IPS-15b (cell line): ENCODE measurements around the gene CFAP54.

ENCODE experiments used
- H3K27me3 ChIP-seq: one replicate; pipeline ENCODE4 v1.6.1; 2013; ENCODE audit warnings: low read length; ENCODE audit not compliant: control insufficient read depth, insufficient read depth
- H3K36me3 ChIP-seq: one replicate; pipeline ENCODE4 v1.6.1; 2013; ENCODE audit warnings: low read length; ENCODE audit not compliant: control insufficient read depth, insufficient read depth
- H3K4me1 ChIP-seq: one replicate; pipeline ENCODE4 v1.6.1; 2013; ENCODE audit warnings: mild to moderate bottlenecking, low read length; ENCODE audit not compliant: control insufficient read depth, insufficient read depth
- H3K4me3 ChIP-seq: one replicate; pipeline ENCODE4 v1.5.1; 2013; ENCODE audit warnings: low read depth, low read length
- H3K9ac ChIP-seq: one replicate; pipeline ENCODE4 v1.6.1; 2013; ENCODE audit warnings: low read depth, mild to moderate bottlenecking, low read length
- H3K9me3 ChIP-seq: one replicate; pipeline ENCODE4 v1.6.1; 2013; ENCODE audit warnings: mild to moderate bottlenecking, low read length; ENCODE audit not compliant: control insufficient read depth, insufficient read depth

CFAP54 gene, protein sequence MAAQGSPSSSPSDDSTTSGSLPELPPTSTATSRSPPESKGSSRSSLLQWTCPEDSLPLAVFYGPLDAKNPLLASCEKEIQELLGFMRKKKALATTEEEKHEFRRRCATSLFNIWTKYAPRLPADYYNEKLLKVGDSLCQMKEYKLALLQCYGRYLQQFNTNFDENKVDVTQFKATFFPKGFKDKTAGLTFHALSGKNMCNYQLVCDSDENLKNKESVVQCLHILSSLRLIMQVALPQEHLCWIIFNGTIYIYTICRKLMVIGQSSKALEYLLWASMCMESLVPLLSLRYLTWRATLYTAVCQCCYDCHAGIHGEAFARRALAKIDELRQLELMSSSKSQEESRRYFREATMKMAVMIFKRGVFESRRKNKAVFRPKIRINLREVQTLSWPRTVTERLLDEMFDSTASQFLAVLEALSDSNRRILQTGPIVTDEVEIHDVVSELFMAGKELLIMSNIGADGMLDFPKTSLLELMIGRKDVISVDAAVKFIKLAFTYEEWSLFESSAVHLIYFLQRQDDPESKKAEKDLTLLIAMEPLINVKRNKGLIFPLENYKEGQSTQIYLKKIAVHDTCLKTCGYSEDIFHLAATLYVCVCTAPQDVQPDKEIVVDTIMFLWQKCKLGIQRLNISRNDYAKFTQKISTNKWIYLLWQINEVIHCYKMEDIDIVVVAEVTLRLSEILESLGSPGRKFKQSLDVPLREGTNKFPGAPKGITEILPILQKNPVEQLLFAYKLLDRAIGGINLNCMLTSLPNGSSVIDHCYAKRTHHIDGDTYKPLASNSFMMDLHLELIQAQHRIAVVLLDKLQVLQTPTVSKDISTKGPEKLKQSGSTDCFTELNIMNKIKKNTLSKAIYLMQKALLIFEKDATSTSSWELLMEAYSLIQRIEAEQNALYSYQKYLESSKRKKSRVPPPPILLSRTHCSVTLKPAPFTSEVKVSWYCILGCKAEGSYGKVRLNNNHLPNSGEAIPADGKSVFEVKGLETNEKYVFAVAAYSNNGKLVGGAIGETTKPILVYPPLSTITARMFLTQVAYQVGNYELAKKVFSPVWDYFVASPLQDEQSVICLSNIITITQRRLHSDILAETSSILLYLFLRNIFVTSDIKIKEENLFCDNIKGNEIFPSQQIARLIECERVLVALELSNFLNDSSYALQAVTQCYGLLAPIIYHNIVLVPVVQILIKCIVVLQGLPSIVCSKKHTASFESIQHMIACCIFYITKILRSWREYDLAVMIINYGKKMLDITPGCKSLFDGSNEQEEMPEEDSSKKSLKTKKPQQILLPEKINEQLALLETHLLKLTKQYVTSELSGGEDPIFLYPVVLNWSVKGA (N-terminal part only)

DNA sequence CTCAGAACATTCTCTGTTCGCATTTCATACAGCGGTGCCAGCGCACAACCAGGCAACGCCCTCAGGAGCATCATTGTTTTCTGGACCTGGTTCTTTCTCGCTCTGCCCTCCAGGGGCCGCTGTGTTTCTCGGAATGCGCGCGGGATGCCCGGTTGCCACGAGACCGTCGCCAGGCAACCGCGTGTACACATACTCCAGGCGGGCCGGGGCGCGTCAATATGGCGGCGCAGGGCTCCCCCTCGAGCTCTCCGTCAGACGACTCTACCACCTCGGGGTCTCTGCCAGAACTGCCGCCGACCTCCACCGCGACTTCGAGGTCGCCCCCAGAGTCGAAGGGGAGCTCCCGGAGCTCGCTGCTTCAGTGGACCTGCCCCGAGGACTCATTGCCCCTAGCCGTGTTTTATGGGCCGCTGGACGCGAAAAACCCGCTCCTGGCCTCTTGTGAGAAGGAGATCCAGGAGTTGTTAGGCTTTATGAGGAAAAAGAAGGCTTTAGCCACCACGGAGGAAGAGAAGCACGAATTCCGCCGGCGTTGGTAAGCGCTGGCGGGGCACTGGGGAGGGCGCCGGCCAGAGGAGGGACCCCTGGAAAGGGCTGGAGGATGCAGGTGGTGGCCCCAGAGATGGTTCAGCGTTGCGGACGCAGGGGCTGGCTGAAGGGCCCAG lies at the start of gene CFAP54:
CFAP54 (plus strand) TSS at position 186 of the 665 bp plus-strand sequence; CDS start at position 219, 33 bp downstream.
- H3K9me3 ChIP-seq, result no peaks in the 10 kb centered on the region
- peak within 1 kb of the TSS; percentile 78 for H3K4me3 ChIP-seq
- H3K36me3 ChIP-seq, result no peaks in the 10 kb centered on the region
- no peak within 1 kb of the TSS for H3K9ac ChIP-seq
- H3K27me3 ChIP-seq, result peaks cover 12% of the 10 kb centered on the region
- H3K4me1 ChIP-seq, result no peaks in the 10 kb centered on the region

DNA sequence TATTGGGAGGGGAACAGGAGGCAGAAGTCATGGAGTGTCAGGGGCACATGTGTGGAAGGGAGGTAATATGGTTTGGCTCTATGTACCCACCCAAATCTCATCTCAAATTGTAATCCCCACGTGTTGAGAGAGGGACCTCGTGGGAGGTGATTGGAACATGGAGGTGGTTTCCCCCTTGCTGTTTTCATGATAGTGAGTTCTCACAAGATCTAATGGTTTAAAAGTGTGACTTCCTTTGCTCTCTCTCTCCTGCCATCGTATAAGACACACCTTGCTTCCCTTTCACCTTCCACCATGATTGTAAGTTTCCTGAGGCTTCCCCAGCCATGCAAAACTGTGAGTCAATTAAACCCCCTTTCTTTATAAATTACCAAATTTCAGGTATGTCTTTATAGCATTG lies 47.6 kb upstream of the CFAP54 start:
- Histone ChIP-seq H3K4me3 (no peak overlapping the region), H3K9ac (no peak overlapping the region), H3K27me3 (no peaks in the 10 kb centered on the region), H3K9me3 (no peaks in the 10 kb centered on the region), H3K36me3 (no peaks in the 10 kb centered on the region), H3K4me1 (no peaks in the 10 kb centered on the region)

DNA sequence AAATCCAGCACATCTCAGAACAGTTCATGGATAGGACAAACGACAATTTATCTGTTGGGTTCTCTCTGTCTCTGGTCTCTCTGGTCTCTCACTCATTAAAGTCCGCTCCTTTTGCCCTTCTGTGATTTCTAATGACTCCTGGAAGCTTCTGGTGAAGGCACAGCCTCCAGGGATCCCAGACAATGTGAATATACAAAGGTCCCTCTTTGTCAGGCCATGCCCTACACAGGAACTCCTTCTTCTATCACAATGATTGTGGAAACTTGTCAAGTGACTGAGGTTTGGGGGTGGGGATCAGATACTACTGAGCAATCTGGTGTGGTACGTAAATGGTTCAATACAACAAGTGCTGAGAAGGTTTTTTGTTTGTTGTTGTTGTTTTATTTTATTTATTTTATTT lies 46.5 kb upstream of the CFAP54 start:
- H3K36me3 ChIP-seq, result no peaks in the 10 kb centered on the region
- no peaks in the 10 kb centered on the region for H3K27me3 ChIP-seq
- no peak overlapping the region for H3K9ac ChIP-seq
- H3K9me3 ChIP-seq, result no peaks in the 10 kb centered on the region
- no peak overlapping the region for H3K4me3 ChIP-seq
- H3K4me1 ChIP-seq, result no peaks in the 10 kb centered on the region

DNA sequence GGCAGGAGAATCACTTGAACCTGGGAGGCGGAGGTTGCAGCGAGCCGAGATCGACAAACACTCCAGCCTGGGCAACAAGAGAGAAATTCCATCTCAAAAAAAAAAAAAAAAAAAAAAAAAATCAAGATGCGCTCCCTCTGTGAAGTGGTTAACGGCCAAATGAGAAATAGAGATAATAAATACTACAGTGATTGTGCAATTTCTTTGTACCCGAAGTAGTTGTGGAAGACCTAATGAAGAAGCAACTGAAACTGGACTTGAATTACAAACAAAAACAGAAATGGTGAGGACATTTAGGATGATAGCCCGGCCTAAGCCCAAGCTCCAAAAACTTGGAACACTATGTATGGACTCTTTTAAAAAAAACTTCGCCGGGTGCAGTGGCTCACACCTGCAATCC lies 45.0 kb upstream of the CFAP54 start:
- H3K4me3 ChIP-seq, result no peak overlapping the region
- H3K4me1 ChIP-seq, result no peaks in the 10 kb centered on the region
- no peaks in the 10 kb centered on the region for H3K36me3 ChIP-seq
- H3K9me3 ChIP-seq, result no peaks in the 10 kb centered on the region
- no peaks in the 10 kb centered on the region for H3K27me3 ChIP-seq
- no peak overlapping the region for H3K9ac ChIP-seq

DNA sequence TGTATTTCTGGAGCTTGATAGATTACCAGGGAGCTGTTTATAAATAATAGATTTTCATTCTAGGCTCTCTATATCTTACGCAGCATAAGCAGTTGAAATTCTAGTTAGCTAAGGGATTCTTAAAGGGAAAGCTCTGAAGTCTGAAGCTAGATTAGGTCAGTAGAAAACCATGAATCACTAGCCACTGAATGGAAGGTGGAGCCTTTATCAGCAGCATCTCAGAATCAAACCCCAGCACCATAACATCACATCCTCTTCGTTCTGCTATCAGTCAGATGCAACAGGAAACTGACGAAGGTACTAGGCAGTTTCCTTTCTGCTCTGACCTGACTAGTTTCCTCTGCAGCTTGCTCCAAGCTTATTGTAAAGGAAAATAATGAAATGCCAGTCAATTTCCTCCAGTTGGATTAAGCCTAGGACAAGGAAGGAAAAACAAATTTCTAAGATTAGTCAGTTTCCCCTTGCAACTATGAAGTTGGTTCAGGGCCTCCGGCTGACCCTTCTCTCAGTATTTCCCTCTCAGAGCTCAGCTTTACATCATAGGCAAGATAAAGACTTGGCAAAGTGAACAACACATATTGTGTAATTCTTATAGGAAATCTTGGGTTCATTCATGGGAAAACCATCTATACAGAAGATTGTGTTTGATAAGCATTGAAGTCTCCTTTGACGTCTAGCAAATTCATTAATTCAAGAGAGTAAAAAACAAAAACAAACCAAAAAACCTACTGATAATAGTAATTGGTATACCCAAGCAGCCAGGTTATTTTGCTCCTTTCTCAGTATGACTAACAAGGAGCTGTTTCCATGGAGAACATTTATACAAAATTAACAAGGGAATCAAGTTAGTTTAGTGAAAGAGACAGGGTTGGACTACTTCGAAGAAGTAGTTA lies 43.4 kb upstream of the CFAP54 start:
- Histone ChIP-seq H3K4me3 (no peak overlapping the region), H3K9me3 (no peaks in the 10 kb centered on the region), H3K9ac (no peak overlapping the region), H3K36me3 (no peaks in the 10 kb centered on the region), H3K4me1 (no peaks in the 10 kb centered on the region), H3K27me3 (no peaks in the 10 kb centered on the region)

DNA sequence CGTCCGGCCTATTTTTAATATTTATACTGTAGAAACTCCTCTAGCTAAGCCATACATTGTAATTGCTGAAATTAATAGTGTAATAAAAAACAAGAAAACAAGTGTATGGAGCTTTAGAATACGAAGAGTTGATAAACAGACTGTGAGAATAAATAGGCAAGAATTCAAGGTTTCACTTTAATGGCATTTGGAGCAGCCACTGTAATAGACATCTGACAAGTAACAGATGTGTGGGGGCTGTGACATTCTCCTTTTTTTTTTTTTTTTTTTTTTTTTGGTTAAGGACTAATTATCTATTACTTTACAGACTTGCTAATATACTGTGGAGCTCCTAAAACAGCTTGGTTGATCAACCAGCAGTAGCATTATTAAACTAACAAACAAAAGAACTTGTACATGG lies 42.1 kb upstream of the CFAP54 start:
- Histone ChIP-seq H3K4me3 (no peak overlapping the region), H3K4me1 (no peaks in the 10 kb centered on the region), H3K27me3 (no peaks in the 10 kb centered on the region), H3K9me3 (no peaks in the 10 kb centered on the region), H3K36me3 (no peaks in the 10 kb centered on the region), H3K9ac (no peak overlapping the region)

DNA sequence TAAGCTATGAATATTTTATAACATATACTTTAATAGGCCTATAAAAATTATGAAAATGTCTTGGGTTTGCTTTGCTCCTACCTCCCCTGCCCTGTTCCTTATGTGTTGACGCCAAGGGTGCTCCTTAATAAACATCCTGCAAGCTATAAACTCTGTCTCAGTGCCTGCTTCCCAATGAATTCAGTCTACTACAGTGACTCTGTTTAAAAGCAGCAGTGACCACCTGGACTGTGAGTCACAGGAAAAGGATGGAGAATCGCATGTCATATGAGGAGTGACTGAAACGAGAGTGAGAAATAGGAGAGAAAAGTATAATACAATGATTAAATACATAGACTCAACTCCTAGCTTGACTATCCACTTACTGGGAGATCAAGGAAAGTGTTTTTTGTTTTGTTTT lies 41.1 kb upstream of the CFAP54 start:
- Histone ChIP-seq H3K36me3 (no peaks in the 10 kb centered on the region), H3K9ac (no peak overlapping the region), H3K9me3 (no peaks in the 10 kb centered on the region), H3K4me3 (no peak overlapping the region), H3K4me1 (no peaks in the 10 kb centered on the region), H3K27me3 (no peaks in the 10 kb centered on the region)

DNA sequence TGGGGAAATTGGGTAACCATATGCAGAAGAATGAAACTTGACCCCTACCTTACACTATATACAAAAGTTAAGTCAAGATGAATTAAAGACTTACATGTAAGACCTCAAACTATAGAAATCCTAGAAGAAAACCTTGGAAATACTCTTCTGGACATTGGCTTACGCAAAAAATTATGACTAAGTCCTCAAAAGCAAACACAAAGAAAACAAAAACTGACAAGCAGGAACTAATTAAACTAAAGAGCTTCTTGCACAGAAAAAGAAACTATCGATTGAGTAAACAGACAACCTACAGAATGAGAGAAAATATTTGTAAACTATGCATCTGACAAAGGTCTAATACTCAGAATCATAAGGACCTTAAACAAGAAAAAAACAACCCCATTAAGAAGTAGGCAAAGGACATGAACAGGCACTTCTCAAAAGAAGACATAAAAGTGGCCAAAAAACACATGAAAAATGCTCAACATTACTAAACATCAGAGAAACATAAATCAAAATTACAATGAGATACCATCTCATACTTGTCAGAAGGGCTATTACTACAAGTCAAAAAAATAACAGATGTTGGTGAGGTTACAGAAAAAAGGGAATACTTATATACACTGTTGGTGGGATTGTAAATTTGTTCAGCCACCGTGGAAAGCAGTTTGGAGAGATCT lies 37.0 kb upstream of the CFAP54 start:
- Histone ChIP-seq H3K36me3 (no peaks in the 10 kb centered on the region), H3K9ac (no peak overlapping the region), H3K4me1 (no peaks in the 10 kb centered on the region), H3K9me3 (no peaks in the 10 kb centered on the region), H3K27me3 (no peaks in the 10 kb centered on the region), H3K4me3 (no peak overlapping the region)

DNA sequence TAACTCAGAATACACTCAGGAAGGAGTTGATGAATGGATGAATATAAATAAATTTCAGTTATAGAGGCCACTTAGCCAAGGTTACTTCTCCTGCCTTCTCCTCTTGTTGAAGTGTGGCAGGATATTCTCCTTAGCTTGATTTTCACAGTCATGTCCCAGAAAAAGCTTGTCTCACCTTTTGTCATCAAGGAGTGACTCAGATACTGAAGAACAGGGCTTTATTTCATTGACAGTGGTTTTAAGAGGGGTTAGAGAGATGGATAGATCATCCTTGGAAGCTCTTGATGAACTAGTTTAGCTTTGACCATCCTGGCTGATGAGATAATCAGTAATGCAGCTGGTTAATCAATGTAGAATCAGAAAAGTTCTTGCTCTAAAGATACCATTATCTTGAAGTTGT lies 35.0 kb upstream of the CFAP54 start:
- H3K27me3 ChIP-seq, result no peaks in the 10 kb centered on the region
- no peak overlapping the region for H3K4me3 ChIP-seq
- H3K9ac ChIP-seq, result no peak overlapping the region
- no peaks in the 10 kb centered on the region for H3K36me3 ChIP-seq
- no peaks in the 10 kb centered on the region for H3K4me1 ChIP-seq
- H3K9me3 ChIP-seq, result no peaks in the 10 kb centered on the region

DNA sequence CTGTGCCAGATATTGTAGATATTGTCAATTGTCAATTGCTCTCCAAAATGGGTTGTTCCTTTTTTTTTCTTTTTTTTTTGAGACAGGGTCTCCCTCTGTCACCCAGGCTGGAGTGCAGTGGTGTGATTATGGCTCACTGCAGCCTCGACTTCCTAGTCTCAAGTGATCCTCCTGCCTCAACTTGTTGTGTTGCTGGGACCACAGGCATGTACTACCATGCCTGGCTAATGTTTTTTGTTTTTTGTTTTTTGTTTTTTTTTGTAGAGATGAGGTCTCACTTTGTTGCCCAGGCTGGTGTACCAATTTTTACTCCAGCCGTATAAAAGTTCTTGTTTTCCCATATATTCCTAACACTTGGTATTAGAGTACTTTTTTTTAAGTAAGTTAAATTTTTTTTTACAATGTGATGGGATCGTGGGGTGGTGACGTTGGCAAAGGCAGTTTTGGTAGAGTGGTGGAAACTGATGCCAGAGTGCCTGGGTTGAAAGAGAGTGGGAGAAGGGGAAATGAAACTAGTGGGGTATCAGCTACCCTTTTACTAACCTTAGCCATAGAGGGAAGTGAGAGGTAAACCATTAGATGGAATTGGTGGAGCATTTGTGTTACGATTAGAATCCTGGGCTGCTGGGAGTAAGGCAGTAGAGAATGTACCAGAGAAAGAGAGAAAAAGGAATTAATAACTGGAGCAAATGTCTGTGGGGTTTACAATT lies 33.0 kb upstream of the CFAP54 start:
- Histone ChIP-seq H3K27me3 (no peaks in the 10 kb centered on the region), H3K4me1 (no peaks in the 10 kb centered on the region), H3K9me3 (no peaks in the 10 kb centered on the region), H3K4me3 (no peak overlapping the region), H3K9ac (no peak overlapping the region), H3K36me3 (no peaks in the 10 kb centered on the region)
